Measurements from ENCODE around the gene RELA.
"Not testable (repeated sequence)": the region's sequence is repeated elsewhere in the genome, so short reads cannot be mapped to it uniquely, and the experiment has no call there.

The RELA gene

GRCh38 chr11:65662799-65663638 is at the start of gene RELA:
TSS of gene RELA (minus strand) at chr11:65662916. CDS start at chr11:65662832, 84 bp downstream.
- peak; percentile 96 for DNase-seq (ENCODE audit: low read depth)

DNA sequence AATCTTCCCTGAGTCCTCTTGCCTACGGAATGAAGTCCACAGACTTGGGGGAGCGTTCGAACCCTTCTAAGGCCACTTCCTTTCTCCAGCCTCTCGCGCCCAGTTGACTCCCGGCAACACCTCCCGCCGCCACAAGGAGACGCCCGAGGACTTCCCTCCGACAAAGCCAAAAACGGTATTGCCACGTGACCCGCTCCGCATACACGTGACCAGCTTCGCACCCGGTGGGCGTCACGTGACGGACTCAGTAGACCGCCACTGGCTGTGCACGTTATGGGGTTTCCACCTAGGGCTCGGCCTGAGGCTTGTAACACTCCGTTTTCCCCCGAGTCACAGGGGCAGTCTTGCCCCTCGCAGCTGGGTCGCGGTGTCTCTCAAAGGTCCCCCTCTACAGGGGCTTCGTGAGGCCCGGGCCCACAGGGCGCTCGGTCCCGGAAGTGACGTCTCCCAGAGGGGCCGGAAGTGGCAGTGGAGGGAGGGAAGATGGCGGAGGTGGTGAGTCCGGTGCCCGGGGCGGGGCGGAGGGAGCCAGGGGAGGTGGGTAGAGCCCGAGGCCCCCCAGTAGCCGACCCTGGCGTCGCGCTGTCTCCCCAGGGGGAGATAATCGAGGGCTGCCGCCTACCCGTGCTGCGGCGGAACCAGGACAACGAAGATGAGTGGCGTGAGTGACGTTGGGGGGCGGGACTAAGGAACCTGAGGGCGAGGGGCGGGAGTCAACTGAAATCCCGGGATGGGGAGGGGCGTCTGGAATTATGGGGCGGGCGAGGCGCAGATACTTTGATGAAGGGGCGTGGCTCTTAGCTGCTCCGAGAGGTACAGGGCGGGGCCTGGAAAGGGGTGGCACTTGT is 49.3 kb upstream of the RELA start, which contains the start of gene KAT5:
KAT5 (plus strand) TSS at position 468 of the 848 bp plus-strand sequence; CDS start at position 484, 16 bp downstream.
- peak; percentile 97 for DNase-seq (ENCODE audit: low read depth)

DNA sequence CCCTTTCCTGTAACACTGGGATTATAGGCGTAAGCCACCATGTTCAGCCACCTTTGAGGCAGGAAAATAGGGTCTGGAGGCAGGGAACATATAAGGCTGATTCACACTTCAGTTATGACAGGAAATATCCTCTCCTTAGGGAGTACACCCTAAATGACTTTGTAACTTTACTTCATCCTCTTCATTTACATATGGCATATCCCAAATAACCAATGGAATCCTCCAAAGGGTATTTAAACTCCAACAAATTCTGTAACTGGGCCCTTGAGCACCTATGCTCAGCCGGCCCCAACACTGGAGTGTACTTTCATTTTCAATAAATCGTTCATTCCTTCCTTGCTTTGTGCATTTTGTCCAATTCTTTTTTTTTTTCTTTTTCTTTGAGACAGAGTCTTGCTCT is 47.7 kb upstream of the RELA start:
- DNase-seq (ENCODE audit: low read depth), result no peak

- DNase-seq (ENCODE audit: low read depth), result no peak
Observed at GRCh38 chr11:65709661-65710060, 46.9 kb upstream of the RELA start.

DNA sequence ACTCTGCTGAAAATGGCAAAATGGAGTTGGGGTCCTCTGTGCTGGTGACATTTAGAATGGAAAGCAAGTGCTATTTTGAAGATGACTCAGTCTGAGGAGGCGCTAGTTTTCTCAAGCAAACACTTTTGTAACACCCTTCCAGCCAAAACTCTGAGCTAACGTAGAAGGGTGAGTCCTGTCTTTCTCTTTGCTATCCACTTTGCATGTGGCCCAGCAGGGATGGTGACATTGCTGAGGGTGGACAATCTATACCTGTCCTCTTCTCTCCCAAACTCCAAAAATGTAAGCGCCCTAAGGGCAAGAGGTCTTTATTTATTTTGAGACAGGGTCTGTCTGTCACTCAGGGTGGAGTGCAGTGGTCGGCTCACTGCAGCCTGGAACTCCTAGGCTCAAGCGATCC is 45.7 kb upstream of the RELA start:
- no peak for DNase-seq (ENCODE audit: low read depth)

- not testable (repeated sequence) for DNase-seq (ENCODE audit: low read depth)
Observed at GRCh38 chr11:65707002-65707401, 44.3 kb upstream of the RELA start.

DNA sequence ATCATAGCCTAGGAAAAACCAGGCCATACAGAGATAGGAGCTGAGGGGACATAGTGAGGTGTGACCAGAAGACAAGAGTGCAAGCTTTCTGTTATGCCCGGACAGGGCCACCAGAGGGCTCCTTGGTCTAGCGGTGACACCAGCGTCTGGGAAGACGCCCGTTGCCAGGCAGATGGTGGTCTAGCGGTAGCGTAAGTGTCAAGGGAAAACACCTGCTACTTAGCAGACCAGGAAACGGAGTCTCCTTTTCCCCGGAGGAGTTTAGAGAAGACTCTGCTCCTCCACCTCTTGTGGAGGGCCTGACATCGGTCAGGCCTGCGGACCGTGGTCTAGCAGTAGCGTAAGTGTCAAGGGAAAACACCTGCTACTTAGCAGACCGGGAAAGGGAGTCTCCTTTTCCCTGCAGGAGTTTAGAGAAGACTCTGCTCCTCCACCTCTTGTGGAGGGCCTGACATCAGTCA is 43.6 kb upstream of the RELA start:
- DNase-seq (ENCODE audit: low read depth), result peak; percentile 17

DNA sequence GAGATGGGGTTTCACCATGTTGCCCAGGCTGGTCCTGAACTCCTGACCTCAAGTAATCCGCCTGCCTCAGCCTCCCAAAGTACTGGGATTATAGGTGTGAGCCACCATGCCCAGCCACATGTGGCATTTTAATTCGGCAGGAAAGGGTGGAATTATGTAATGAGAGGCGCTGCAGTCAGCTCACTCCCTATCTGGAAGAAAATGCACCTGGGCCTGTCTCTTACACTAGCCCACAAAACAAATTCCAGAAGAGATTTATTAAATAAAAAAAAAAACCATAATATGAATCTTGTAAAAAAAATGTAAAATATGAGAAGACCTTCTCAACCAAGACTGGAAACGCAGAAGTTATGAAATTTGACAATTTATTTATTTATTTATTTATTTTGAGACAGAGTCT is 41.1 kb upstream of the RELA start:
- DNase-seq (ENCODE audit: low read depth), result no peak

DNA sequence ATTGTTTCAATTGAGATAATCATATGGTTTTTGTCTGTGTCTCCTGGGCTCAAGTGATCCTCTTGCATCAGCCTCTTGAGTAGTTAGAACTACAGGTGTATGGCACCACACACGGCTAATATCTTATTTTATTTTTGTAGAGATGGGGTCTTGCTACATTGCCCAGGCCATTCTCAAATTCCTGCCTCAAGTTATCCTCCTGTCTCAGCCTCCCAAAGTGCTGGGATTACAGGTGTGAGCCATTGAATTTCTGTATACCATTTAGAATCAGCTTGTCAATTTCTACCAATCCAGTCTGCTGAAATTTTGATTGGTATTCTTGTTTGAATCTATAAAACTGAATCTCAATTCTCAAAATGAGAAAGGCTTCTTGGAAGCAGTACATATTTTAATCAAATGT is 39.0 kb upstream of the RELA start:
- DNase-seq (ENCODE audit: low read depth), result no peak

DNA sequence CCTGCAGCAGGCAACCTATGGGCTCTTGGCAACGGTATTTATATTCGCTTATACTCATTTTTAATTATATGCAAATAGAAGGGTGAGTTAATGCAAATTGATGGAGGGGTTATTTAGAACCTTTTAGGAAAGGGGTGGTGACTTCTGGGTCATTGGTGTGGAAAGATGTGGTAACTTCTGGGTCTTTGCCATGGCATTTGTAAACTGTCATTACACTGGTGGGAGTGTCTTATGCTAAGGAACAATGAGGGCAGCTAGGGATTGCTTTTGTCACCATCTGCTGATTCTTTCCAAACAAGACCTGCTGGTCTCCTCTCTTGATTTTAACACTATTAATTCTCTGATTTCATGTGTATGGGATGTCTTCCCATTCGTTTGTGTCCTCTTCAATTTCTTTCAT is 37.7 kb upstream of the RELA start:
- no peak for DNase-seq (ENCODE audit: low read depth)

DNA sequence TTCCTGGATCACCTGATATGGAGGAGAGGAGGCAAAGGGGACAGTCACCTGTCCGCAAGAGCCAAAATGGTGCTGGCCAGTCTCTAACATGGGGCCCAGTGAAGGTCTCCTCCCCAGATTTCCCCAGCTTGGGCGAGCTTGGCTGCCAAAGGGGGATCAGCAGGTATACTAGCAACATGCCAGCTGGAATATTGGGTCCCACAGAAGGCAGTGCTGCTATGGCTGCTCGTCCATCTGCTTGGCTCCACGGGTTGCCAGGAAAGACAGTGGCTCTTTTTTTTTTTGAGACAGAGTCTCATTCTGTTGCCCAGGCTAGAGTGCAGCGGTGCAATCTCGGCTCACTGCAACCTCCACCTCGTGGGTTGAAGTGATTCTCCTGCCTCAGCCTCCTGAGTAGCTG is 36.6 kb upstream of the RELA start:
- no peak for DNase-seq (ENCODE audit: low read depth)

DNA sequence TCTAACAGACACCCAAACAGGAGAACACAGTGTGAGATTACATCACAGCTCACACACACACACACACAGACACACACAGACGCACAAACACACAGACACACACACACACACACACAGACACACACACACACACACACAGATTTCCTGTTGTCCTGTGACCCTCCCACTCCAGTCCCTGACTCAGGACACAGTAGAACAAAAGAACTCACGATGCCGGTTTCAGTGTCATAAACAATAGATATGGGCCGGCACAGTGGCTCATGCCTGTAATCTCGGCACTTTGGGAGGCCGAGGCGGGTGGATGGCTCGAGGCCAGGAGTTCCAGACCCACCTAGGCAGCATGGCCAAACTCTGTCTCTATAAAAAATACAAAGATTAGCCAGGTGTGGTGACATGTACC is 35.5 kb upstream of the RELA start:
- no peak for DNase-seq (ENCODE audit: low read depth)

- DNase-seq (ENCODE audit: low read depth), result no peak
Observed at GRCh38 chr11:65696802-65697552, 34.3 kb upstream of the RELA start.

- DNase-seq (ENCODE audit: low read depth), result no peak
Observed at GRCh38 chr11:65695459-65696241, 32.9 kb upstream of the RELA start.

- no peak for DNase-seq (ENCODE audit: low read depth)
Observed at GRCh38 chr11:65692367-65692766, 29.7 kb upstream of the RELA start.

DNA sequence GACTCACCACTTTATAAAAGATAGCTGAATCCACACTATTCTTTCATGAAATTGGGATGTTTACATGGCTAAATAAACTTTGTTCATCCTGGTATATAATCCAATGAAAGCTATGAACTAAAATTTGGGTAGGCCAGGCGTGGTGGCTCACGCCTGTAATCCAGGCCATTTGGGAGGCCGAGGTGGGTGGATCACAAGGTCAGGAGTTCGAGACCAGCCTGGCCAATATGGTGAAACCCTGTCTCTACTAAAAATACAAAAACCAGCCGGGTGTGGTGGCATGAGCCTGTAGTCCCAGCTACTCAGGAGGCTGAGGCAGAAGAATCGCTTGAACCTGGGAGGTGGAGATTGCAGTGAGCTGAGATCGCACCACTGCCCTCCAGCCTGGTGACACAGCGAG is 29.1 kb upstream of the RELA start:
- not testable (repeated sequence) for DNase-seq (ENCODE audit: low read depth)

DNA sequence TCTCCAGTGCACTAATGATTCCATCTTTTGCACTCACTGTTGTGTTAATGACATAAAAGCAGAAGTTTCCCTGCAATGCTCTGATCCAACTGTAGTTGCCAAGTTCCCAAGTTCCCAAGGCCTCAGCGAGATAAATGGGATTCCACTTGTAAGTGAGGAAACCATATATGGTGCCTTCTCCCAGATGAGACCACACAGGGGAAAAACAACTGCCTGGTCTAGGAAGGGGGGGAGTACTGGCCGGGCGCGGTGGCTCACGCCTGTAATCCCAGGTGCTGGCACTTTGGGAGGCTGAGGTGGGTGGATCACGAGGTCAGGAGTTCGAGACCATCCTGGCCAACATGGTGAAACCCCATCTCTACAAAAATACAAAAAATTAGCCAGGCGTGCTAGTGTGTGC is 23.3 kb upstream of the RELA start:
- no peak for DNase-seq (ENCODE audit: low read depth)

GRCh38 chr11:65683480-65683879 is 20.8 kb upstream of the RELA start:
- DNase-seq (ENCODE audit: low read depth), result not testable (repeated sequence)

- DNase-seq (ENCODE audit: low read depth), result no peak
Observed at GRCh38 chr11:65680192-65680743, 17.6 kb upstream of the RELA start.

DNA sequence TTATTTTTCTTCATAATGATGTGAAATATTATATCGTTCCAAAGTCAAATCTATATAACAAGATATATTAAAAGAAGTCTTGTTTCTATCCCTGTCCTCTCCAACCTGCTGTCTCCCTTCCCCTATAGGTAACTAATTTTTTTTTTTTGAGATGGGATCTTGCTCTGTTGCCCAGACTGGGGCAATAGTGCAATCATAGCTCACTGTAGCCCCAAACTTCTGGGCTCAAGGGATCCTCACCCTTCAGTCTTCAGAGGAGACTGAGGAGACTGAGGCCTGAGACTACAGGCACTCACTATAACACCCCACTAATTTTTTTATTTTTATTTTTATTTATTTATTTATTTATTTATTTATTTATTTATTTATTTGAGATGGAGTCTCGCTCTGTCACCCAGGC is 10.3 kb upstream of the RELA start:
- no peak for DNase-seq (ENCODE audit: low read depth)

All from fibroblast of gingiva (primary cell).